HepG2 (cell line): Measurements from ENCODE around the gene IL1RL1. TPM values are rescaled to one million over a fixed set of nuclear protein-coding genes. Genes with fewer than 3 reads are reported as not detected.

Experiments
- ATAC-seq: fragments of 200-7000 bp; cut with Tn5 transposase; 3 replicates; pipeline ENCODE4 v1.9.1; 2020; ENCODE audit warnings: mild to moderate bottlenecking, moderate library complexity
- BruUV-seq: library from RNA; stranded (reverse); fragments of 400-500 nt; replicated peaks from 2 replicates; lab custom pipeline; 2021; lab: Mats Ljungman, UMichigan
- CTCF ChIA-PET: fragments of 300-600 bp; formaldehyde crosslinking; extraction: SDS; loops from one replicate; lab custom pipeline; 2021; ENCODE audit warnings: low total read pairs, inconsistent platforms, low intra/inter-chr PET ratio; lab: Yijun Ruan, JAX
- POLR2A ChIA-PET: fragments of 350-600 bp; sonication (Branson Sonifier 250); formaldehyde crosslinking; loops from one replicate; lab custom pipeline; 2020; ENCODE audit warnings: antibody characterized with exemption, inconsistent platforms; lab: Yijun Ruan, JAX
- DNase-seq: peaks from one replicate; pipeline ENCODE4 v3.0.0-alpha.2; 2015; ENCODE audit warnings: low spot score
- FAIRE-seq: peaks from 3 replicates; lab custom pipeline; 2011; peaks lifted over from hg19 to GRCh38; lab: Jason Lieb, UNC
- H2AFZ ChIP-seq: one replicate; pipeline ENCODE4 v1.6.1; 2011; ENCODE audit warnings: low read length, inconsistent platforms
- H3K27ac ChIP-seq: fragments of 300-600 bp; 3 replicates; pipeline ENCODE4 v1.8.0; 2011; ENCODE audit warnings: mixed run types, mild to moderate bottlenecking, mixed read lengths, low read length, inconsistent platforms; ENCODE audit not compliant: insufficient read depth; ENCODE audit errors: extremely low read length
- H3K27me3 ChIP-seq, 2 experiments: fragments of 200-600 bp in 1 of 2; 2 replicates in 1 of 2; 3 replicates in 1 of 2; pipeline versions ENCODE4 v1.6.0 to v1.8.0; 2011; ENCODE audit warnings: low read length in 2 of 2, mild to moderate bottlenecking in 2 of 2, moderate library complexity in 2 of 2, inconsistent platforms in 1 of 2; ENCODE audit not compliant: insufficient read depth in 2 of 2, control insufficient read depth in 1 of 2
- H3K36me3 ChIP-seq, 2 experiments: fragments of 200-600 bp in 1 of 2; replicated peaks in 1 of 2; 2 replicates in 1 of 2; 3 replicates in 1 of 2; pipeline versions ENCODE4 v1.5.1 to v1.8.0; 2011; ENCODE audit warnings: low read length in 2 of 2, inconsistent platforms in 1 of 2; ENCODE audit not compliant: insufficient read depth in 2 of 2, control insufficient read depth in 1 of 2
- H3K4me1 ChIP-seq: 2 replicates; pipeline ENCODE4 v1.5.1; 2012; ENCODE audit warnings: low read length, inconsistent platforms; ENCODE audit not compliant: insufficient read depth
- H3K4me2 ChIP-seq: 2 replicates; pipeline ENCODE4 v1.6.0; 2011; ENCODE audit warnings: low read depth, low read length, inconsistent platforms
- H3K4me3 ChIP-seq, 3 experiments: fragments of 200-600 bp in 1 of 3; sonication (generic), shearing (Covaris generic) in 1 of 3; replicated peaks in 1 of 3; 2 replicates each; pipeline ENCODE4 v1.5.1; 2011 to 2016; ENCODE audit warnings: low read length in 3 of 3, inconsistent platforms in 2 of 3, low read depth in 2 of 3, mild to moderate bottlenecking in 2 of 3, control low read depth in 1 of 3, mixed read lengths in 1 of 3; ENCODE audit not compliant: insufficient read depth in 1 of 3
- H3K79me2 ChIP-seq: one replicate; pipeline ENCODE4 v1.6.1; 2011; ENCODE audit warnings: low read length, inconsistent platforms; ENCODE audit not compliant: insufficient read depth
- H3K9ac ChIP-seq: 2 replicates; pipeline ENCODE4 v1.6.0; 2011; ENCODE audit warnings: mild to moderate bottlenecking, low read depth, low read length, inconsistent platforms; ENCODE audit not compliant: insufficient read depth
- H3K9me3 ChIP-seq: 2 replicates; pipeline ENCODE4 v1.5.1; 2012; ENCODE audit warnings: mild to moderate bottlenecking, low read length
- H4K20me1 ChIP-seq: 2 replicates; pipeline ENCODE4 v1.6.0; 2011; ENCODE audit warnings: inconsistent platforms, mild to moderate bottlenecking, low read length, moderate library complexity; ENCODE audit not compliant: insufficient read depth
- FOSL2 ChIP-seq: sonication (generic); formaldehyde crosslinking; IDR thresholded peaks from 2 replicates; pipeline ENCODE4 v1.4.0; 2020; ENCODE audit warnings: missing genetic modification reagents
- HDAC1 ChIP-seq: sonication (generic); formaldehyde crosslinking; IDR thresholded peaks from 2 replicates; pipeline ENCODE4 v1.5.1; 2020; ENCODE audit warnings: mild to moderate bottlenecking, missing genetic modification reagents
- ISL2 ChIP-seq: sonication (generic); formaldehyde crosslinking; IDR thresholded peaks from 2 replicates; pipeline ENCODE4 v1.5.0; 2020; ENCODE audit warnings: missing genetic modification reagents
- KDM5A ChIP-seq: fragments of 200-600 bp; sonication (generic); IDR thresholded peaks from 2 replicates; pipeline ENCODE4 v1.7.0; 2018; ENCODE audit warnings: antibody characterized with exemption, mild to moderate bottlenecking, low read length, borderline replicate concordance
- MYPOP ChIP-seq: sonication (generic); formaldehyde crosslinking; IDR thresholded peaks from 2 replicates; pipeline ENCODE4 v1.8.1; 2023; ENCODE audit warnings: mild to moderate bottlenecking, moderate library complexity, missing genetic modification reagents
- PRMT3 ChIP-seq: sonication (generic); formaldehyde crosslinking; IDR thresholded peaks from 2 replicates; pipeline ENCODE4 v1.8.1; 2022; ENCODE audit warnings: low read depth, mild to moderate bottlenecking, moderate library complexity, missing genetic modification reagents, borderline replicate concordance
- SMYD3 ChIP-seq: sonication (generic); formaldehyde crosslinking; IDR thresholded peaks from 2 replicates; pipeline ENCODE4 v1.8.1; 2023; ENCODE audit warnings: mild to moderate bottlenecking, missing genetic modification reagents
- ZBTB14 ChIP-seq: sonication (generic); formaldehyde crosslinking; IDR thresholded peaks from 2 replicates; pipeline ENCODE4 v1.4.0; 2020; ENCODE audit warnings: missing genetic modification reagents
- ZBTB33 ChIP-seq: sonication (generic); formaldehyde crosslinking; IDR thresholded peaks from 2 replicates; pipeline ENCODE4 v1.4.0; 2020; ENCODE audit warnings: missing genetic modification reagents
- ZFP41 ChIP-seq: sonication (generic); formaldehyde crosslinking; IDR thresholded peaks from 2 replicates; pipeline ENCODE4 v1.4.0; 2020; ENCODE audit warnings: mild to moderate bottlenecking, missing genetic modification reagents, borderline replicate concordance
- ZFP82 ChIP-seq: sonication (generic); formaldehyde crosslinking; IDR thresholded peaks from 2 replicates; pipeline ENCODE4 v1.5.1; 2020; ENCODE audit warnings: mild to moderate bottlenecking, missing genetic modification reagents, borderline replicate concordance
- ZNF337 ChIP-seq: sonication (generic); formaldehyde crosslinking; IDR thresholded peaks from 2 replicates; pipeline ENCODE4 v1.5.1; 2020; ENCODE audit warnings: missing genetic modification reagents, low read depth, mild to moderate bottlenecking, borderline replicate concordance
- ZNF343 ChIP-seq: sonication (generic); formaldehyde crosslinking; IDR thresholded peaks from 2 replicates; pipeline ENCODE4 v1.4.0; 2020; ENCODE audit warnings: mild to moderate bottlenecking, missing genetic modification reagents
- ZNF468 ChIP-seq: sonication (generic); formaldehyde crosslinking; IDR thresholded peaks from 2 replicates; pipeline ENCODE4 v1.8.0; 2022; ENCODE audit warnings: mild to moderate bottlenecking, moderate library complexity, missing genetic modification reagents
- ZNF607 ChIP-seq: sonication (generic); formaldehyde crosslinking; IDR thresholded peaks from 2 replicates; pipeline ENCODE4 v1.5.1; 2020; ENCODE audit warnings: missing genetic modification reagents, mild to moderate bottlenecking, borderline replicate concordance
- in situ Hi-C: cut with HindIII; loops from 2 replicates; pipeline ENCODE4 v1.10.0; 2017; ENCODE audit warnings: low pct_unique_long_range_greater_than_20kb; ENCODE audit not compliant: extremely low pct_ligation_motif_present
- intact Hi-C: fragments of 100-400 bp; cut with micrococcal nuclease; formaldehyde crosslinking; loops from one replicate; pipeline ENCODE4 v1.10.0; 2022; ENCODE audit not compliant: unreplicated experiment
- polyA plus RNA-seq, 8 experiments: library from polyadenylated mRNA; depleted of rRNA in 3 of 8; stranded (reverse) in 7 of 8; unstranded in 1 of 8; fragments of >200 nt; fragmentation: Illumina TruSeq in 4 of 8; extraction: Trizol in 4 of 8; gene quantifications; 2 replicates each; pipeline versions ENCODE4 v1.2.1 to v1.2.3, GENCODE V29; 2011 to 2016; ENCODE audit warnings: low read depth in 4 of 8, missing spikeins in 1 of 8, mixed read lengths in 1 of 8; ENCODE audit not compliant: insufficient read depth in 1 of 8
- total RNA-seq, 5 experiments: library from RNA; depleted of rRNA; stranded (reverse); fragments of >200 nt; fragmentation: Illumina TruSeq; extraction: Trizol; gene quantifications; 2 replicates each; pipeline ENCODE4 v1.2.3, GENCODE V29; 2016; ENCODE audit warnings: low read depth in 1 of 5
- TF ChIP-seq, protein P1 (sequence below): sonication (generic); formaldehyde crosslinking; IDR thresholded peaks from 2 replicates; pipeline ENCODE4 v1.4.0; 2020; ENCODE audit warnings: missing genetic modification reagents, borderline replicate concordance

The IL1RL1 gene
- total and polyA plus RNA-seq, 2 of the 13 experiments (the other 11 are each of a cell fraction or from before 2014, with no cell fraction given) = 0.02 to 0.03 TPM

GRCh38 chr2:102376052-102376591, 64.8 kb downstream of the IL1RL1 start (continued):
- TF ChIP-seq, protein P1, sequence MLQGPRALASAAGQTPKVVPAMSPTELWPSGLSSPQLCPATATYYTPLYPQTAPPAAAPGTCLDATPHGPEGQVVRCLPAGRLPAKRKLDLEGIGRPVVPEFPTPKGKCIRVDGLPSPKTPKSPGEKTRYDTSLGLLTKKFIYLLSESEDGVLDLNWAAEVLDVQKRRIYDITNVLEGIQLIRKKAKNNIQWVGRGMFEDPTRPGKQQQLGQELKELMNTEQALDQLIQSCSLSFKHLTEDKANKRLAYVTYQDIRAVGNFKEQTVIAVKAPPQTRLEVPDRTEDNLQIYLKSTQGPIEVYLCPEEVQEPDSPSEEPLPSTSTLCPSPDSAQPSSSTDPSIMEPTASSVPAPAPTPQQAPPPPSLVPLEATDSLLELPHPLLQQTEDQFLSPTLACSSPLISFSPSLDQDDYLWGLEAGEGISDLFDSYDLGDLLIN (CRISPR knock-in tag) = no peak
- no peak for TF ChIP-seq ZBTB14 (CRISPR knock-in tag)
- TF ChIP-seq MYPOP (CRISPR knock-in tag) = no peak

DNA sequence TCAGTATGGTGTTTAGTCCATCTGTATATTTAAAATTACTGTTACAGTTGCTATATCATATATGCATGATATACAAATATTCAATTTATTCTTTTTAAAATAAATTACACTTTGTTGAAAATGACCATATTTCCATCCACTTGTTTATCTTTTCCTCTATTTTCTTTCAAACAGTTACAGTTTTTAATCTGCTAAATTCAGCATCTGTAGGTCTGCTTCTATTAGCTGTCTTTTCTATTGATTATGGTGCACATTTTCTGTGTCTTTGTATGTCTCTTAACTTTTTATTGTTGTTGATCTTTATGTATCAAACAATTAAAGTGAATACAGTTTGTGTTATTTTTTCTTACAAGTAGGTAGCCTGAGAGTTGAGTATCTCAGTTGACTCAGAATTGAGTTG, 72.4 kb downstream of the IL1RL1 start:
- H3K4me2 ChIP-seq = no peak overlapping the region
- H3K27ac ChIP-seq = no peak overlapping the region
- H3K9ac ChIP-seq = no peak overlapping the region
- H3K4me3 ChIP-seq = no peak overlapping the region
- DNase-seq = no peak
- no peaks in the 10 kb centered on the region for H4K20me1 ChIP-seq
- CTCF ChIA-PET = no interaction called here
- POLR2A ChIA-PET = no interaction called here
- BruUV-seq = no TSS peak
- peaks cover 7% of the 10 kb centered on the region for H3K9me3 ChIP-seq
- no peaks in the 10 kb centered on the region for H3K4me1 ChIP-seq
- no peaks in the 10 kb centered on the region; a peak in 1 of 5 replicates for H3K27me3 ChIP-seq
- no peak for TF ChIP-seq ZNF607
- no peak for TF ChIP-seq HDAC1
- no peak for TF ChIP-seq ZNF337 (CRISPR knock-in tag)
- TF ChIP-seq ZNF468 = no peak
- no peak for TF ChIP-seq PRMT3
- no peak for TF ChIP-seq KDM5A
- no peak for TF ChIP-seq ZFP41 (CRISPR knock-in tag)
- TF ChIP-seq ZFP82 (CRISPR knock-in tag) = no peak
- TF ChIP-seq ISL2 (CRISPR knock-in tag) = no peak
- no peak for TF ChIP-seq FOSL2
- TF ChIP-seq ZBTB33 (CRISPR knock-in tag) = no peak
- no peak for TF ChIP-seq SMYD3
- no peak for TF ChIP-seq ZNF343
- H2AFZ ChIP-seq = no peak overlapping the region
- no peaks in the 10 kb centered on the region for H3K36me3 ChIP-seq
- ATAC-seq = no peak
- FAIRE-seq = no peak
- H3K79me2 ChIP-seq = no peaks in the 10 kb centered on the region
- intact Hi-C loops = no loop called here
- in situ Hi-C loops = no loop called here
